Keratinocyte (primary cell): ENCODE data around the gene MDH2. TPM values are rescaled to one million over a fixed set of nuclear protein-coding genes. Genes with fewer than 3 reads are reported as not detected.

Experiments
- DNase-seq: peaks from one replicate; pipeline ENCODE4 v3.0.0-alpha.2; 2011; ENCODE audit warnings: low read depth, missing footprints, low spot score
- FAIRE-seq: peaks from 2 replicates; lab custom pipeline; 2011; peaks lifted over from hg19 to GRCh38; lab: Jason Lieb, UNC
- H2AFZ ChIP-seq: 2 replicates; pipeline ENCODE4 v1.6.0; 2012; ENCODE audit warnings: low read length, control low read depth, inconsistent platforms; ENCODE audit not compliant: control insufficient read depth
- H3K27ac ChIP-seq: 2 replicates; pipeline ENCODE4 v1.5.1; 2011; ENCODE audit warnings: low read length; ENCODE audit not compliant: control insufficient read depth, insufficient read depth
- H3K27me3 ChIP-seq: 3 replicates; pipeline ENCODE4 v1.6.0; 2011; ENCODE audit warnings: low read length; ENCODE audit not compliant: control insufficient read depth, insufficient read depth; ENCODE audit errors: extremely low read depth
- H3K36me3 ChIP-seq, 2 experiments: 2 replicates in 1 of 2; 3 replicates in 1 of 2; pipeline ENCODE4 v1.5.1; 2011; ENCODE audit warnings: low read length in 2 of 2, mild to moderate bottlenecking in 1 of 2; ENCODE audit not compliant: control insufficient read depth in 2 of 2, insufficient read depth in 2 of 2; ENCODE audit errors: extremely low read depth in 1 of 2
- H3K4me1 ChIP-seq: 3 replicates; pipeline ENCODE4 v1.5.1; 2011; ENCODE audit warnings: low read length; ENCODE audit not compliant: control insufficient read depth, insufficient read depth; ENCODE audit errors: extremely low read depth
- H3K4me2 ChIP-seq: 3 replicates; pipeline ENCODE4 v1.6.0; 2011; ENCODE audit warnings: low read depth, low read length; ENCODE audit not compliant: control insufficient read depth, insufficient read depth; ENCODE audit errors: extremely low read depth
- H3K4me3 ChIP-seq, 3 experiments: fragments of 200-600 bp in 1 of 3; sonication (generic) in 1 of 3; 2 replicates in 2 of 3; 3 replicates in 1 of 3; pipeline ENCODE4 v1.5.1; 2011 to 2016; ENCODE audit warnings: low read length in 3 of 3, mild to moderate bottlenecking in 3 of 3, control low read depth in 2 of 3, inconsistent platforms in 1 of 3, low read depth in 1 of 3, mixed read lengths in 1 of 3, mixed run types in 1 of 3, moderate library complexity in 1 of 3; ENCODE audit not compliant: control insufficient read depth in 2 of 3, insufficient read depth in 2 of 3; ENCODE audit errors: extremely low read depth in 1 of 3
- H3K79me2 ChIP-seq: 2 replicates; pipeline ENCODE4 v1.6.0; 2012; ENCODE audit warnings: low read length; ENCODE audit not compliant: control insufficient read depth, insufficient read depth
- H3K9ac ChIP-seq: 3 replicates; pipeline ENCODE4 v1.6.0; 2011; ENCODE audit warnings: low read length; ENCODE audit not compliant: control insufficient read depth, insufficient read depth; ENCODE audit errors: extremely low read depth
- H3K9me1 ChIP-seq: 3 replicates; pipeline ENCODE4 v1.6.0; 2011; ENCODE audit warnings: low read length; ENCODE audit not compliant: control insufficient read depth, insufficient read depth; ENCODE audit errors: extremely low read depth
- H3K9me3 ChIP-seq: 2 replicates; pipeline ENCODE4 v1.5.1; 2012; ENCODE audit warnings: low read depth, low read length; ENCODE audit not compliant: control insufficient read depth
- H4K20me1 ChIP-seq: 3 replicates; pipeline ENCODE4 v1.6.0; 2011; ENCODE audit warnings: low read length; ENCODE audit not compliant: control insufficient read depth, insufficient read depth; ENCODE audit errors: extremely low read depth
- CTCF ChIP-seq, 3 experiments: IDR thresholded peaks in 1 of 3; conservative IDR thresholded peaks in 1 of 3; optimal IDR thresholded peaks in 1 of 3; 2 replicates in 2 of 3; 3 replicates in 1 of 3; pipeline versions ENCODE3 to v1.5.1; 2011; ENCODE audit warnings: low read length in 3 of 3, mild to moderate bottlenecking in 3 of 3, moderate library complexity in 2 of 3, control low read depth in 1 of 3, inconsistent platforms in 1 of 3; ENCODE audit not compliant: insufficient read depth in 2 of 3; ENCODE audit errors: extremely low read depth in 1 of 3
- EZH2 ChIP-seq: IDR thresholded peaks from one replicate; pipeline ENCODE4 v1.6.1; 2012; ENCODE audit warnings: inconsistent platforms, mild to moderate bottlenecking, low read length, moderate library complexity
- dilution Hi-C: fragments of 300-500 bp; cut with MboI; formaldehyde crosslinking; loops from one replicate; pipeline ENCODE4 v1.7.0; 2020; ENCODE audit warnings: low sequenced_read_pairs; ENCODE audit not compliant: extremely low pct_ligation_motif_present
- polyA plus RNA-seq, 5 experiments: library from polyadenylated mRNA; depleted of rRNA in 3 of 5; stranded (reverse) in 3 of 5; stranded (forward) in 1 of 5; unstranded in 1 of 5; fragments of >200 nt; gene quantifications; 1 replicate in 1 of 5; 2 replicates in 3 of 5; 3 replicates in 1 of 5; pipeline versions ENCODE4 v1.2.1 to v1.2.3, GENCODE V29; 2011 to 2012; ENCODE audit warnings: missing spikeins in 2 of 5, low read depth in 1 of 5, low replicate concordance in 1 of 5

Gene MDH2
- polyA plus RNA-seq, 1 donor (not counting 4 experiments of a cell fraction or from before 2014, with no cell fraction given), result 156 TPM

- H3K9me3 ChIP-seq, result no peaks in the 10 kb centered on the region
- H3K79me2 ChIP-seq, result no peaks in the 10 kb centered on the region
- H2AFZ ChIP-seq, result no peak overlapping the region
- TF ChIP-seq EZH2 (no peak), CTCF (optimal IDR thresholded peaks at IDR 0.05 in 1 of 3, IDR thresholded peaks at IDR 0.05 in 1 of 3, conservative IDR thresholded peaks at IDR 0.05 in 1 of 3; ENCODE audit: extremely low read depth in 1 of 3, insufficient read depth in 2 of 3, low read length in 3 of 3) (peak; percentile 85 to 89 (median 88))
- no peak overlapping the region for H3K4me3 ChIP-seq
- H3K36me3 ChIP-seq, result peaks cover 17 to 26% of the 10 kb centered on the region in 2 experiments
- H3K4me1 ChIP-seq, result no peaks in the 10 kb centered on the region
- no peak overlapping the region for H3K27ac ChIP-seq
- H3K27me3 ChIP-seq, result no peaks in the 10 kb centered on the region
- H3K4me2 ChIP-seq, result no peak overlapping the region
- no peak overlapping the region for H3K9ac ChIP-seq
- DNase-seq (peak; percentile 5), FAIRE-seq (peak; percentile 52)
- H4K20me1 ChIP-seq, result no peaks in the 10 kb centered on the region
- no peaks in the 10 kb centered on the region for H3K9me1 ChIP-seq
- dilution Hi-C loops, result no loop called here
These were observed 27.7 kb upstream of the MDH2 start for GRCh38 chr7:76020031-76020714.

- H3K79me2 ChIP-seq, result no peaks in the 10 kb centered on the region
- DNase-seq (no peak), FAIRE-seq (no peak)
- H2AFZ ChIP-seq, result no peak overlapping the region
- H3K27ac ChIP-seq, result no peak overlapping the region
- no peak overlapping the region for H3K4me2 ChIP-seq
- dilution Hi-C loops, result no loop called here
- H3K4me3 ChIP-seq, result no peak overlapping the region
- TF ChIP-seq CTCF (optimal IDR thresholded peaks at IDR 0.05 in 1 of 3, IDR thresholded peaks at IDR 0.05 in 1 of 3, conservative IDR thresholded peaks at IDR 0.05 in 1 of 3; ENCODE audit: extremely low read depth in 1 of 3, insufficient read depth in 2 of 3, low read length in 3 of 3) (no peak), EZH2 (no peak)
- no peaks in the 10 kb centered on the region for H3K9me3 ChIP-seq
- no peak overlapping the region for H3K9ac ChIP-seq
- no peaks in the 10 kb centered on the region for H3K4me1 ChIP-seq
- peaks cover 23 to 26% of the 10 kb centered on the region in 2 experiments for H3K36me3 ChIP-seq
- no peaks in the 10 kb centered on the region for H3K9me1 ChIP-seq
- H3K27me3 ChIP-seq, result no peaks in the 10 kb centered on the region
- H4K20me1 ChIP-seq, result no peaks in the 10 kb centered on the region
These were observed 25.7 kb upstream of the MDH2 start for GRCh38 chr7:76022026-76022780.
